ENCODE results near the gene POTEG. TPM values are rescaled to one million over a fixed set of nuclear protein-coding genes. Genes with fewer than 3 reads are reported as not detected.
"Not testable (repeated sequence)": the region's sequence is repeated elsewhere in the genome, so short reads cannot be mapped to it uniquely, and the experiment has no call there.

POTEG gene
- total RNA-seq, 6 donors from 2014 or later, result not detected

GRCh38 chr14:19361636-19362253 lies 72.4 kb downstream of the POTEG start:
- not testable (repeated sequence) for H3K36me3 ChIP-seq, H3K27me3 ChIP-seq, H3K4me1 ChIP-seq, H3K9me3 ChIP-seq, DNase-seq, H3K4me3 ChIP-seq, H3K27ac ChIP-seq
- ATAC-seq (ENCODE audit: low FRiP score in 2 of 2), result peak in 1 of 2 donors; percentile 71
- 100% methylated on average over 3 to 9 of the region's 38 CpGs for WGBS, 2 donors

GRCh38 chr14:19360937-19361635 lies 73.1 kb downstream of the POTEG start:
- H3K27me3 ChIP-seq, H3K27ac ChIP-seq, H3K4me3 ChIP-seq, H3K4me1 ChIP-seq, H3K9me3 ChIP-seq, H3K36me3 ChIP-seq: not testable (repeated sequence)
- ATAC-seq (ENCODE audit: low FRiP score in 2 of 2) (peak; percentile 69 to 91), DNase-seq (peak in 1 of 2 donors; percentile 66)
- WGBS, 2 donors, result no CpG with 5 or more reads among the region's 34 CpGs

Small RNA genes lying within 50 kb of the gene (small RNA-seq; reads per million reads assigned to genes)
- gene RNU6-1268P, result 0 reads per million in 4 donors
